Measurements from ENCODE around the gene RASD1. TPM values are rescaled to one million over a fixed set of nuclear protein-coding genes. Genes with fewer than 3 reads are reported as not detected.

Gene RASD1
- polyA plus RNA-seq, 1 of the 3 experiments (the other 2 are of a cell fraction): 0.43 TPM

DNA sequence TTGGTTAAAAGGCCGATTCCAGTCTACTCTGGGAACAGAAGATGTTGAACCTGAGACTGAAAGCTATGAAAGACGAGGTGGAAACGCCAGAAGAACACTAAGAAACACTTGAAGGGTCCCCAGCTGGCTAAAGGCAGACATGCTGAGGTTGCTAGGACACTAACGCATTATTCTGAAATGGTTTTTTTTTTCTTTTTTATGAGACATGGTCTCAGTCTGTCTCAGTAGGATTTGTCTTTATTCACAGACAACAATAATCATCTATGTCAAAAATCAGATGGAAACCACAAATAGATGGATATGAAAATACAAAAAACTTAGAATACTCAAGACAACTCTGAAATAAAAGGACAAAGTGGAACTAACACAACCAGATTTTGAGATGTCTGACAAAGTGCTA is 35.0 kb upstream of the RASD1 start:
- H3K9ac ChIP-seq: no peak overlapping the region
- WGBS (ENCODE audit: low lambda C conversion rate): 85% methylated on average over 4 of the region's 4 CpGs
- no peak for DNase-seq
- H4K20me1 ChIP-seq (ENCODE audit: insufficient read depth): no peaks in the 10 kb centered on the region
- no peak overlapping the region for H2AFZ ChIP-seq (ENCODE audit: low read depth)
- no peak overlapping the region for H3K4me2 ChIP-seq
- H3F3A ChIP-seq (replicated peaks; ENCODE audit: insufficient read depth): peaks cover 5% of the 10 kb centered on the region
- TF ChIP-seq TEAD4 (IDR thresholded peaks at IDR 0.05; ENCODE audit: borderline replicate concordance, insufficient read depth) (no peak), SMC3 (IDR thresholded peaks at IDR 0.05; ENCODE audit: low read depth, low read length) (no peak), SIN3A (IDR thresholded peaks at IDR 0.05; ENCODE audit: borderline replicate concordance, low read depth, low read length) (no peak), RXRA (IDR thresholded peaks at IDR 0.05; ENCODE audit: borderline replicate concordance, low read depth) (no peak), NRF1 (IDR thresholded peaks at IDR 0.05; ENCODE audit: low read depth, low read length) (no peak), GATA2 (CRISPR knock-in tag; IDR thresholded peaks at IDR 0.05) (no peak), CHD2 (IDR thresholded peaks at IDR 0.05; ENCODE audit: low read length, partially characterized antibody) (no peak), YY1 (IDR thresholded peaks at IDR 0.05; ENCODE audit: low read depth) (no peak), FOSL2 (IDR thresholded peaks at IDR 0.05; ENCODE audit: borderline replicate concordance, low read depth) (no peak), NFIC (IDR thresholded peaks at IDR 0.05; ENCODE audit: borderline replicate concordance) (no peak), EZH2phosphoT487 (IDR thresholded peaks at IDR 0.05; ENCODE audit: borderline replicate concordance, low read depth) (no peak), TAF1 (IDR thresholded peaks at IDR 0.05; ENCODE audit: borderline replicate concordance, low read depth, low read length) (no peak)
- TF ChIP-seq, protein P1, sequence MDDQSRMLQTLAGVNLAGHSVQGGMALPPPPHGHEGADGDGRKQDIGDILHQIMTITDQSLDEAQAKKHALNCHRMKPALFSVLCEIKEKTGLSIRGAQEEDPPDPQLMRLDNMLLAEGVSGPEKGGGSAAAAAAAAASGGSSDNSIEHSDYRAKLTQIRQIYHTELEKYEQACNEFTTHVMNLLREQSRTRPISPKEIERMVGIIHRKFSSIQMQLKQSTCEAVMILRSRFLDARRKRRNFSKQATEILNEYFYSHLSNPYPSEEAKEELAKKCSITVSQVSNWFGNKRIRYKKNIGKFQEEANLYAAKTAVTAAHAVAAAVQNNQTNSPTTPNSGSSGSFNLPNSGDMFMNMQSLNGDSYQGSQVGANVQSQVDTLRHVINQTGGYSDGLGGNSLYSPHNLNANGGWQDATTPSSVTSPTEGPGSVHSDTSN (IDR thresholded peaks at IDR 0.05): no peak
- TF ChIP-seq, protein P2, sequence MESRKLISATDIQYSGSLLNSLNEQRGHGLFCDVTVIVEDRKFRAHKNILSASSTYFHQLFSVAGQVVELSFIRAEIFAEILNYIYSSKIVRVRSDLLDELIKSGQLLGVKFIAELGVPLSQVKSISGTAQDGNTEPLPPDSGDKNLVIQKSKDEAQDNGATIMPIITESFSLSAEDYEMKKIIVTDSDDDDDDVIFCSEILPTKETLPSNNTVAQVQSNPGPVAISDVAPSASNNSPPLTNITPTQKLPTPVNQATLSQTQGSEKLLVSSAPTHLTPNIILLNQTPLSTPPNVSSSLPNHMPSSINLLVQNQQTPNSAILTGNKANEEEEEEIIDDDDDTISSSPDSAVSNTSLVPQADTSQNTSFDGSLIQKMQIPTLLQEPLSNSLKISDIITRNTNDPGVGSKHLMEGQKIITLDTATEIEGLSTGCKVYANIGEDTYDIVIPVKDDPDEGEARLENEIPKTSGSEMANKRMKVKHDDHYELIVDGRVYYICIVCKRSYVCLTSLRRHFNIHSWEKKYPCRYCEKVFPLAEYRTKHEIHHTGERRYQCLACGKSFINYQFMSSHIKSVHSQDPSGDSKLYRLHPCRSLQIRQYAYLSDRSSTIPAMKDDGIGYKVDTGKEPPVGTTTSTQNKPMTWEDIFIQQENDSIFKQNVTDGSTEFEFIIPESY (IDR thresholded peaks at IDR 0.05; ENCODE audit: borderline replicate concordance, low read depth): no peak
- TF ChIP-seq, protein P3, sequence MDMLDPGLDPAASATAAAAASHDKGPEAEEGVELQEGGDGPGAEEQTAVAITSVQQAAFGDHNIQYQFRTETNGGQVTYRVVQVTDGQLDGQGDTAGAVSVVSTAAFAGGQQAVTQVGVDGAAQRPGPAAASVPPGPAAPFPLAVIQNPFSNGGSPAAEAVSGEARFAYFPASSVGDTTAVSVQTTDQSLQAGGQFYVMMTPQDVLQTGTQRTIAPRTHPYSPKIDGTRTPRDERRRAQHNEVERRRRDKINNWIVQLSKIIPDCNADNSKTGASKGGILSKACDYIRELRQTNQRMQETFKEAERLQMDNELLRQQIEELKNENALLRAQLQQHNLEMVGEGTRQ (IDR thresholded peaks at IDR 0.05; ENCODE audit: borderline replicate concordance, low read depth, low read length): no peak
- TF ChIP-seq, protein P4, sequence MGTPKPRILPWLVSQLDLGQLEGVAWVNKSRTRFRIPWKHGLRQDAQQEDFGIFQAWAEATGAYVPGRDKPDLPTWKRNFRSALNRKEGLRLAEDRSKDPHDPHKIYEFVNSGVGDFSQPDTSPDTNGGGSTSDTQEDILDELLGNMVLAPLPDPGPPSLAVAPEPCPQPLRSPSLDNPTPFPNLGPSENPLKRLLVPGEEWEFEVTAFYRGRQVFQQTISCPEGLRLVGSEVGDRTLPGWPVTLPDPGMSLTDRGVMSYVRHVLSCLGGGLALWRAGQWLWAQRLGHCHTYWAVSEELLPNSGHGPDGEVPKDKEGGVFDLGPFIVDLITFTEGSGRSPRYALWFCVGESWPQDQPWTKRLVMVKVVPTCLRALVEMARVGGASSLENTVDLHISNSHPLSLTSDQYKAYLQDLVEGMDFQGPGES (IDR thresholded peaks at IDR 0.05; ENCODE audit: low read depth, low read length): no peak
- H3K4me1 ChIP-seq (ENCODE audit: control insufficient read depth in 1 of 2, insufficient read depth in 2 of 2, low read depth in 1 of 2, low read length in 1 of 2): peaks cover 0 to 8% of the 10 kb centered on the region in 2 experiments; a peak in 1 of 4 replicates
- H3K79me2 ChIP-seq (ENCODE audit: insufficient read depth): no peaks in the 10 kb centered on the region
- H3K36me3 ChIP-seq (replicated peaks in 1 of 2; ENCODE audit: control insufficient read depth in 1 of 2, insufficient read depth in 2 of 2, low read length in 1 of 2): no peaks in the 10 kb centered on the region
- no peaks in the 10 kb centered on the region for H3K9me2 ChIP-seq
- no peaks in the 10 kb centered on the region for H3K27me3 ChIP-seq (ENCODE audit: insufficient read depth)
- ChIA-PET POLR2A (no interaction called here), CTCF (no interaction called here)
- no peak overlapping the region for H3K27ac ChIP-seq (ENCODE audit: low read depth in 2 of 2, low read length in 1 of 2)
- no peaks in the 10 kb centered on the region for H3K9me3 ChIP-seq
- H3K4me3 ChIP-seq (ENCODE audit: low read depth in 2 of 2, low read length in 1 of 2): no peak overlapping the region

All from SK-N-SH (cell line).